Omental fat pad (tissue), 4 donors: Measurements from ENCODE around the gene EPHA8. TPM values are rescaled to one million over a fixed set of nuclear protein-coding genes. Genes with fewer than 3 reads are reported as not detected.

Source experiments
- ATAC-seq: fragments of 150-250 bp; one replicate; pipeline ENCODE4 v1.9.1; 2016; ENCODE audit warnings: mild to moderate bottlenecking, moderate library complexity; ENCODE audit not compliant: low FRiP score
- DNase-seq: peaks from one replicate; pipeline ENCODE4 v3.0.0-alpha.2; 2019; ENCODE audit warnings: low spot score
- CTCF ChIP-seq, 3 donors: fragments of 450-650 bp; IDR thresholded peaks; one replicate each; pipeline ENCODE4 v1.5.1; 2016 to 2017; ENCODE audit warnings: antibody characterized with exemption in 3 of 3, mild to moderate bottlenecking in 3 of 3, moderate library complexity in 2 of 3
- total RNA-seq, 4 donors: library from RNA; depleted of rRNA; stranded (reverse); fragments of >200 nt; gene quantifications; one replicate each; pipeline ENCODE4 v1.1.0, GENCODE V29; 2016

EPHA8 gene
- total RNA-seq, 4 donors from 2014 or later, result not detected

GRCh38 chr1:22582661-22583635 is 19.7 kb downstream of the EPHA8 start:
- DNase-seq (no peak), ATAC-seq (no peak)
- TF ChIP-seq CTCF (IDR thresholded peaks at IDR 0.05), result no peak

- ATAC-seq (peak; percentile 60), DNase-seq (no peak)
- no peak for TF ChIP-seq CTCF (IDR thresholded peaks at IDR 0.05)
Measured at GRCh38 chr1:22584001-22584562, 20.8 kb downstream of the EPHA8 start.

GRCh38 chr1:22584970-22585369 is 21.7 kb downstream of the EPHA8 start:
- DNase-seq (no peak), ATAC-seq (no peak)
- no peak for TF ChIP-seq CTCF (IDR thresholded peaks at IDR 0.05)

- ATAC-seq (no peak), DNase-seq (no peak)
- TF ChIP-seq CTCF (IDR thresholded peaks at IDR 0.05), result no peak
Measured at GRCh38 chr1:22585471-22585870, 22.2 kb downstream of the EPHA8 start.

GRCh38 chr1:22586356-22587130 is 23.3 kb downstream of the EPHA8 start:
- DNase-seq (no peak), ATAC-seq (no peak)
- no peak for TF ChIP-seq CTCF (IDR thresholded peaks at IDR 0.05)

- no peak for ATAC-seq
Measured at GRCh38 chr1:22587247-22587646, 24.0 kb downstream of the EPHA8 start.

More at GRCh38 chr1:22587247-22587646, 24.0 kb downstream of the EPHA8 start:
- no peak for DNase-seq
- TF ChIP-seq CTCF (IDR thresholded peaks at IDR 0.05), result no peak
